Measurements from ENCODE around the gene ROBO1.

ROBO1 gene

GRCh38 chr3:79632842-79633241, 135.0 kb downstream of the ROBO1 start:
- Histone ChIP-seq H3K4me1 (ENCODE audit: control insufficient read depth in 2 of 2, insufficient read depth in 2 of 2, low read length in 2 of 2) (no peaks in the 10 kb centered on the region), H3K9me3 (ENCODE audit: control insufficient read depth in 2 of 2, low read length in 2 of 2) (peaks cover 0 to 2% of the 10 kb centered on the region in 2 donors), H3K9ac (ENCODE audit: low read depth in 1 of 2, low read length in 2 of 2) (no peak overlapping the region), H3K27ac (ENCODE audit: low read depth in 2 of 2, low read length in 2 of 2) (no peak overlapping the region), H3K27me3 (ENCODE audit: control insufficient read depth in 2 of 2, insufficient read depth in 2 of 2, low read length in 2 of 2) (no peaks in the 10 kb centered on the region), H3K36me3 (ENCODE audit: control insufficient read depth in 2 of 2, insufficient read depth in 2 of 2, low read length in 2 of 2) (no peaks in the 10 kb centered on the region), H3K4me3 (ENCODE audit: low read length in 2 of 2) (no peak overlapping the region)

DNA sequence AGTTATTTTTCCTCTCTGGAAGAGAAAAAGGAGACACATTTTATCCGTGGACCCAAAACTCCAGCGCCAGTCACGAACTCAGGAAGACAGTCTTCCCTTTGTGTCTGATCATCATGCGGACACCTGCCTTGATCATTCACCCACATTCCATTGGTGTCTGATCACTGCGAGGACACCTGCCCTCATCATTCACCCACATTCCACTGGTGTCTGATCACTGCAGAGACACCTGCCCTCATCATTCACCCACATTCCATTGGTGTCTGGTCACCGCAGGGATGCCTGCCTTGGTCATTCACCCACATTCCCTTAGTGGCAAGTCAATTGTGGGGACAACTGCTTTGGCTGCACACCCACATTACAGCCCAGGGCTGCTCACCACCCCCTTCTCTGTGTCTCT, 148.9 kb downstream of the ROBO1 start:
- Histone ChIP-seq H3K4me1 (ENCODE audit: control insufficient read depth in 2 of 2, insufficient read depth in 2 of 2, low read length in 2 of 2) (no peaks in the 10 kb centered on the region), H3K27me3 (ENCODE audit: control insufficient read depth in 2 of 2, insufficient read depth in 2 of 2, low read length in 2 of 2) (no peaks in the 10 kb centered on the region), H3K9ac (ENCODE audit: low read depth in 1 of 2, low read length in 2 of 2) (no peak overlapping the region), H3K9me3 (ENCODE audit: control insufficient read depth in 2 of 2, low read length in 2 of 2) (peaks cover 8 to 11% of the 10 kb centered on the region in 2 donors), H3K27ac (ENCODE audit: low read depth in 2 of 2, low read length in 2 of 2) (no peak overlapping the region), H3K36me3 (ENCODE audit: control insufficient read depth in 2 of 2, insufficient read depth in 2 of 2, low read length in 2 of 2) (no peaks in the 10 kb centered on the region), H3K4me3 (ENCODE audit: low read length in 2 of 2) (no peak overlapping the region)

DNA sequence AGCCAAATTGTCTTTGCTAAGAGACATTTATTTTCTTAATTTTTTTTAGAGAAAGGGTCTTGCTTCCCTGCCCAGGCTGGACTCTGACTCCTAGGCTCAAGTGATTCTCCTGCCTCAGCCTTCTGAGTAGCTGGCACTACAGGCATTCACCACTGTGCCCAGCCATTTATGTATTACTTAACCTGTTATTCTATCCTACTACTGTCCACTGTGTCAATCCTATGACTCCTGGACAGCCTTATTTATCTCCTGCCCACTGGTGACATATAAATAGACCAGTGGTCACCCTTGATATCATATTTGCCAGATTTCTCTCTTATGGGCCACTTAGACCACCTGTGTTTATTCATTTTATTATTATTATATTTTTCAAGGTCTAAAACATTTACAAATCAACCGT, 161.4 kb downstream of the ROBO1 start:
- Histone ChIP-seq H3K4me3 (ENCODE audit: low read length in 2 of 2) (no peak overlapping the region), H3K36me3 (ENCODE audit: control insufficient read depth in 2 of 2, insufficient read depth in 2 of 2, low read length in 2 of 2) (no peaks in the 10 kb centered on the region), H3K27ac (ENCODE audit: low read depth in 2 of 2, low read length in 2 of 2) (no peak overlapping the region), H3K27me3 (ENCODE audit: control insufficient read depth in 2 of 2, insufficient read depth in 2 of 2, low read length in 2 of 2) (no peaks in the 10 kb centered on the region), H3K9me3 (ENCODE audit: control insufficient read depth in 2 of 2, low read length in 2 of 2) (no peaks in the 10 kb centered on the region), H3K9ac (ENCODE audit: low read depth in 1 of 2, low read length in 2 of 2) (no peak overlapping the region), H3K4me1 (ENCODE audit: control insufficient read depth in 2 of 2, insufficient read depth in 2 of 2, low read length in 2 of 2) (no peaks in the 10 kb centered on the region)

DNA sequence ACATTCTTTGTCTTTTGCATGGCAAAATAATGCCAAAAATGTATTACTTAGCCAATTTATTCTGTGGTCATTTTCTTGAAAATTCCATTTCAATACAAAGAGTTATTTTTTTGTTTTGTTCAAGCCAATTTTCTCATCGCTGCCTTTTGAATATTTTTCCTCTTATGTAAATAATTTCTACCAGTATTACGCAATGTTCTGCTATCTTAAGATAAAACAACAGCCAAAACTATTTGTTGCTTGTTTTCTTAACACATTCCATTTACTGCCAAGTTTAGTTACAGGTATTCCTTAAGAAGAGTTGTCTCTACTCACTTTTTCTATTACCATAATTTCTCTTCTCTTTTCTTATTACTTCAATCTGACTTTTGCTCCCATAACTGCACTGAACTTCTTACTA, 163.1 kb downstream of the ROBO1 start:
- Histone ChIP-seq H3K36me3 (ENCODE audit: control insufficient read depth in 2 of 2, insufficient read depth in 2 of 2, low read length in 2 of 2) (no peaks in the 10 kb centered on the region), H3K4me3 (ENCODE audit: low read length in 2 of 2) (no peak overlapping the region), H3K9me3 (ENCODE audit: control insufficient read depth in 2 of 2, low read length in 2 of 2) (no peaks in the 10 kb centered on the region), H3K4me1 (ENCODE audit: control insufficient read depth in 2 of 2, insufficient read depth in 2 of 2, low read length in 2 of 2) (no peaks in the 10 kb centered on the region), H3K9ac (ENCODE audit: low read depth in 1 of 2, low read length in 2 of 2) (no peak overlapping the region), H3K27ac (ENCODE audit: low read depth in 2 of 2, low read length in 2 of 2) (no peak overlapping the region), H3K27me3 (ENCODE audit: control insufficient read depth in 2 of 2, insufficient read depth in 2 of 2, low read length in 2 of 2) (no peaks in the 10 kb centered on the region)

DNA sequence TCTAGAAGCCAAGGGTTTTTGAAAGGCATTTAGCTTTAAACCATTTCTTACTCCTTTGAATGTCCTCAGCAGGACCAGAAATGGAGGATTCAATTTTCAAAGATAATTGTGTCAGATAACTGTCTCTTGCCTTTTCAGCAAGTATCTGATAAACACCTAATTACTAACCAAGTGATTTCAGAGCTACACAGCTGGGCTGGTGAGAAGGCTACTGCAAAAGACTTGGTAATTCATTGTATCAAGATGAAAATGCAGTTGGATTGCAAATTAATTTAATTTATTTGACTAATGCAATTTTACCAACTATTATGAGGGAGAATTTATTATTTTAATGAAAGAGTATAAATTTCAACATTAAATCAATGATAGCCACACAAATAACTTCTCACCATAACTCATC, 165.4 kb downstream of the ROBO1 start:
- Histone ChIP-seq H3K36me3 (ENCODE audit: control insufficient read depth in 2 of 2, insufficient read depth in 2 of 2, low read length in 2 of 2) (no peaks in the 10 kb centered on the region), H3K27me3 (ENCODE audit: control insufficient read depth in 2 of 2, insufficient read depth in 2 of 2, low read length in 2 of 2) (no peaks in the 10 kb centered on the region)

GRCh38 chr3:79598594-79598993, 169.2 kb downstream of the ROBO1 start:
- no peak overlapping the region for H3K9ac ChIP-seq (ENCODE audit: low read depth in 1 of 2, low read length in 2 of 2)
- no peak overlapping the region for H3K27ac ChIP-seq (ENCODE audit: low read depth in 2 of 2, low read length in 2 of 2)
- no peaks in the 10 kb centered on the region for H3K9me3 ChIP-seq (ENCODE audit: control insufficient read depth in 2 of 2, low read length in 2 of 2)
- H3K27me3 ChIP-seq (ENCODE audit: control insufficient read depth in 2 of 2, insufficient read depth in 2 of 2, low read length in 2 of 2), result no peaks in the 10 kb centered on the region
- H3K36me3 ChIP-seq (ENCODE audit: control insufficient read depth in 2 of 2, insufficient read depth in 2 of 2, low read length in 2 of 2), result no peaks in the 10 kb centered on the region
- no peaks in the 10 kb centered on the region for H3K4me1 ChIP-seq (ENCODE audit: control insufficient read depth in 2 of 2, insufficient read depth in 2 of 2, low read length in 2 of 2)
- no peak overlapping the region for H3K4me3 ChIP-seq (ENCODE audit: low read length in 2 of 2)

More for the DNA sequence above, 165.4 kb downstream of the ROBO1 start:
- no peaks in the 10 kb centered on the region for H3K4me1 ChIP-seq (ENCODE audit: control insufficient read depth in 2 of 2, insufficient read depth in 2 of 2, low read length in 2 of 2)
- no peak overlapping the region for H3K27ac ChIP-seq (ENCODE audit: low read depth in 2 of 2, low read length in 2 of 2)
- no peak overlapping the region for H3K4me3 ChIP-seq (ENCODE audit: low read length in 2 of 2)
- H3K9me3 ChIP-seq (ENCODE audit: control insufficient read depth in 2 of 2, low read length in 2 of 2), result no peaks in the 10 kb centered on the region
- H3K9ac ChIP-seq (ENCODE audit: low read depth in 1 of 2, low read length in 2 of 2), result no peak overlapping the region

DNA sequence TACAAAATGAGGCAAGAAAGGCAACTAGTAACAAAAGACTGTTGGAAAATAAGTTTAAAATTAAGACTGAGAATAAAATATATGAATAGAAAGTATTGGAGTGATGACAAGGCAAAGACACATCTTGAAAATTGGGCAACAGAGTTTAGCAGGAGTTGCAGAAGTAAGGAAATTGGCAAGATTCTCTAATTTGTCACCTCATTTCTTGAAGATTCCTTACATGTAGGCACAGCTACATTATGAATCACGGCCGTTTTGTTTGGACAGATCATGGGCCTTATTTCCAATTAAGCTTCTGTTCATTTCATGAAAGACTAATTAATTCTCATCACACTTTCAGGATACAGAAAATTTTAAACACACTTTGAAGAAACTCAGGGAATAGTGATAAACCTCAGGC, 170.1 kb downstream of the ROBO1 start:
- Histone ChIP-seq H3K9me3 (ENCODE audit: control insufficient read depth in 2 of 2, low read length in 2 of 2) (no peaks in the 10 kb centered on the region), H3K36me3 (ENCODE audit: control insufficient read depth in 2 of 2, insufficient read depth in 2 of 2, low read length in 2 of 2) (no peaks in the 10 kb centered on the region), H3K9ac (ENCODE audit: low read depth in 1 of 2, low read length in 2 of 2) (no peak overlapping the region), H3K4me3 (ENCODE audit: low read length in 2 of 2) (no peak overlapping the region), H3K27ac (ENCODE audit: low read depth in 2 of 2, low read length in 2 of 2) (no peak overlapping the region), H3K27me3 (ENCODE audit: control insufficient read depth in 2 of 2, insufficient read depth in 2 of 2, low read length in 2 of 2) (no peaks in the 10 kb centered on the region), H3K4me1 (ENCODE audit: control insufficient read depth in 2 of 2, insufficient read depth in 2 of 2, low read length in 2 of 2) (no peaks in the 10 kb centered on the region)

- Histone ChIP-seq H3K27me3 (ENCODE audit: control insufficient read depth in 2 of 2, insufficient read depth in 2 of 2, low read length in 2 of 2) (no peaks in the 10 kb centered on the region), H3K27ac (ENCODE audit: low read depth in 2 of 2, low read length in 2 of 2) (no peak overlapping the region), H3K36me3 (ENCODE audit: control insufficient read depth in 2 of 2, insufficient read depth in 2 of 2, low read length in 2 of 2) (no peaks in the 10 kb centered on the region), H3K9ac (ENCODE audit: low read depth in 1 of 2, low read length in 2 of 2) (no peak overlapping the region), H3K9me3 (ENCODE audit: control insufficient read depth in 2 of 2, low read length in 2 of 2) (no peaks in the 10 kb centered on the region), H3K4me1 (ENCODE audit: control insufficient read depth in 2 of 2, insufficient read depth in 2 of 2, low read length in 2 of 2) (no peaks in the 10 kb centered on the region), H3K4me3 (ENCODE audit: low read length in 2 of 2) (no peak overlapping the region)
These were observed 180.6 kb downstream of the ROBO1 start for GRCh38 chr3:79587150-79587549.

DNA sequence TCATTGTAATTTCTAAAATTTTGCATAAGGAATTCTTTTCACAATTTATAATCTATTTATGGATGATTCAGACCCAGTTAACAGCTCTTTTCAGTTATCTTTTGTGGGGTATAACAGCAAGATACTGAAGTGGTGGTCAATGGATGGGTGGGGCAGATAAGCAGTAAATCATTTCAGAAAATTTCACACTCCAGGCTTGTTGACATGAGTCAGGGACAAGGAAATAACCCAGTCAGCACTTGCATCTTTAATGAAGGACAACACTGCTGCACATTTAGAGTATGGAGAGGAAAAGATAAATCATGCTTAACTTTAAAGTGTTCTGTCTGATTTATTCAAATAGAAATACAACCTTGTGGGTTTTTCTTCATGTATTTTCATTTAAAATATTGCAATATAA, 181.6 kb downstream of the ROBO1 start:
- Histone ChIP-seq H3K9ac (ENCODE audit: low read depth in 1 of 2, low read length in 2 of 2) (no peak overlapping the region), H3K4me3 (ENCODE audit: low read length in 2 of 2) (no peak overlapping the region), H3K9me3 (ENCODE audit: control insufficient read depth in 2 of 2, low read length in 2 of 2) (no peaks in the 10 kb centered on the region), H3K36me3 (ENCODE audit: control insufficient read depth in 2 of 2, insufficient read depth in 2 of 2, low read length in 2 of 2) (no peaks in the 10 kb centered on the region), H3K27ac (ENCODE audit: low read depth in 2 of 2, low read length in 2 of 2) (no peak overlapping the region), H3K27me3 (ENCODE audit: control insufficient read depth in 2 of 2, insufficient read depth in 2 of 2, low read length in 2 of 2) (no peaks in the 10 kb centered on the region), H3K4me1 (ENCODE audit: control insufficient read depth in 2 of 2, insufficient read depth in 2 of 2, low read length in 2 of 2) (no peaks in the 10 kb centered on the region)

GRCh38 chr3:79572930-79573329, 194.9 kb downstream of the ROBO1 start:
- Histone ChIP-seq H3K4me3 (ENCODE audit: low read length in 2 of 2) (no peak overlapping the region), H3K9ac (ENCODE audit: low read depth in 1 of 2, low read length in 2 of 2) (no peak overlapping the region), H3K27ac (ENCODE audit: low read depth in 2 of 2, low read length in 2 of 2) (no peak overlapping the region), H3K36me3 (ENCODE audit: control insufficient read depth in 2 of 2, insufficient read depth in 2 of 2, low read length in 2 of 2) (no peaks in the 10 kb centered on the region), H3K9me3 (ENCODE audit: control insufficient read depth in 2 of 2, low read length in 2 of 2) (no peaks in the 10 kb centered on the region), H3K4me1 (ENCODE audit: control insufficient read depth in 2 of 2, insufficient read depth in 2 of 2, low read length in 2 of 2) (no peaks in the 10 kb centered on the region), H3K27me3 (ENCODE audit: control insufficient read depth in 2 of 2, insufficient read depth in 2 of 2, low read length in 2 of 2) (no peaks in the 10 kb centered on the region)

DNA sequence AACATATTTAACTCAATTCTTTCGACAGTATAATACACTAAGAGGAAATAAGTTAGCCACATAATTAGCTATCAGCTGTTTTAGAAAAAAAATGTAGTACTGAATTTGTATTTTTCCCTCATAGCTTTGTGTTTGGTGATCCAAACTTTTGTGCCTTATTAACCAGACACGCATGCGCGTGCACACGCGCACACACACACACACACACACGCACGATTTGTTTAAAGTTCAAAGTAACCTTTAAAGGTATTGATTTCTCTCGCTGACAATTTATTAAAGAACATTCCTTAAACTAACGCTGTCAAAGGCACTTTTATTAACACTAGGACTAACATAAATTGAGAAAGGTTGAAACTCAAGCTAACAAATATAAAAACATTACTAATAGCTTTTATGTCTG, 198.9 kb downstream of the ROBO1 start:
- Histone ChIP-seq H3K36me3 (ENCODE audit: control insufficient read depth in 2 of 2, insufficient read depth in 2 of 2, low read length in 2 of 2) (no peaks in the 10 kb centered on the region), H3K9ac (ENCODE audit: low read depth in 1 of 2, low read length in 2 of 2) (no peak overlapping the region), H3K27me3 (ENCODE audit: control insufficient read depth in 2 of 2, insufficient read depth in 2 of 2, low read length in 2 of 2) (no peaks in the 10 kb centered on the region), H3K4me3 (ENCODE audit: low read length in 2 of 2) (no peak overlapping the region), H3K27ac (ENCODE audit: low read depth in 2 of 2, low read length in 2 of 2) (no peak overlapping the region), H3K4me1 (ENCODE audit: control insufficient read depth in 2 of 2, insufficient read depth in 2 of 2, low read length in 2 of 2) (no peaks in the 10 kb centered on the region), H3K9me3 (ENCODE audit: control insufficient read depth in 2 of 2, low read length in 2 of 2) (no peaks in the 10 kb centered on the region)

Data from mucosa of rectum (tissue), 2 donors.